ENCODE data around the gene CCL25. TPM values are rescaled to one million over a fixed set of nuclear protein-coding genes. Genes with fewer than 3 reads are reported as not detected.

Gene CCL25
- not detected in 2 replicates for total RNA-seq

GRCh38 chr19:8052464-8052859 is at the start of gene CCL25:
CCL25 (plus strand) TSS chr19:8052760; CDS start chr19:8053050, 290 bp downstream.

GRCh38 chr19:8005534-8006256 is 46.9 kb upstream of the CCL25 start, which contains the start of gene ELAVL1:
ELAVL1 (minus strand) TSS chr19:8005641; CDS start chr19:7991815, 13,826 bp downstream.

Other genes with a start within 250 kb of the CCL25 start
- gene EVI5L, start 222.5 kb upstream of the CCL25 start, total RNA-seq, result 13.6 and 15.2 TPM in 2 replicates
- not detected in 2 replicates for gene PRR36, start 178.4 kb upstream of the CCL25 start, total RNA-seq
- 5.5 and 6.9 TPM in 2 replicates for gene LRRC8E, start 164.2 kb upstream of the CCL25 start, total RNA-seq
- gene MAP2K7, start 148.9 kb upstream of the CCL25 start, total RNA-seq, result 8.1 and 8.9 TPM in 2 replicates
- 0.92 and 1.1 TPM in 2 replicates for gene TGFBR3L, start 137.9 kb upstream of the CCL25 start, total RNA-seq
- 13.5 and 18.9 TPM in 2 replicates for gene SNAPC2, start 132.4 kb upstream of the CCL25 start, total RNA-seq
- 2.0 and 2.1 TPM in 2 replicates for gene CTXN1, start 126.6 kb upstream of the CCL25 start, total RNA-seq
- gene TIMM44, start 109.1 kb upstream of the CCL25 start, total RNA-seq, result 48.4 and 54.2 TPM in 2 replicates
- gene ELAVL1, start 47.1 kb upstream of the CCL25 start, total RNA-seq, result 30.0 and 39.6 TPM in 2 replicates
- gene FBN3, start 96.8 kb downstream of the CCL25 start, total RNA-seq, result not detected in 2 replicates
- 4.1 and 6.0 TPM in 2 replicates for gene CERS4, start 156.6 kb downstream of the CCL25 start, total RNA-seq